Activated naive CD8-positive, alpha-beta T cell treated with anti-CD3 and anti-CD28 coated beads for 36 hours (primary cell): ENCODE measurements around the gene ADAMTS19. TPM values are rescaled to one million over a fixed set of nuclear protein-coding genes. Genes with fewer than 3 reads are reported as not detected.
"Not testable (repeated sequence)": the region's sequence is repeated elsewhere in the genome, so short reads cannot be mapped to it uniquely, and the experiment has no call there.

Experiments used
- DNase-seq: peaks from one replicate; pipeline ENCODE4 v3.0.0; 2021
- H3K27ac Mint-ChIP-seq: one replicate; pipeline ENCODE4 v1.8.0; 2022; ENCODE audit warnings: mild to moderate bottlenecking, moderate library complexity, mixed read lengths
- H3K27me3 Mint-ChIP-seq: one replicate; pipeline ENCODE4 v1.8.0; 2022; ENCODE audit warnings: mild to moderate bottlenecking, mixed read lengths
- H3K36me3 Mint-ChIP-seq: one replicate; pipeline ENCODE4 v1.8.0; 2021; ENCODE audit warnings: mild to moderate bottlenecking, mixed read lengths
- H3K4me1 Mint-ChIP-seq: one replicate; pipeline ENCODE4 v1.8.0; 2021; ENCODE audit warnings: mixed read lengths
- H3K4me3 Mint-ChIP-seq: one replicate; pipeline ENCODE4 v1.8.0; 2022; ENCODE audit warnings: mild to moderate bottlenecking, moderate library complexity, mixed read lengths
- H3K9me3 Mint-ChIP-seq: one replicate; pipeline ENCODE4 v1.8.0; 2022; ENCODE audit warnings: mixed read lengths
- total RNA-seq, 2 experiments: library from RNA; stranded (reverse); gene quantifications; one replicate each; pipeline ENCODE4 v1.2.3, GENCODE V29; 2021

The ADAMTS19 gene
- total RNA-seq, 2 experiments from 2014 or later: not detected

DNA sequence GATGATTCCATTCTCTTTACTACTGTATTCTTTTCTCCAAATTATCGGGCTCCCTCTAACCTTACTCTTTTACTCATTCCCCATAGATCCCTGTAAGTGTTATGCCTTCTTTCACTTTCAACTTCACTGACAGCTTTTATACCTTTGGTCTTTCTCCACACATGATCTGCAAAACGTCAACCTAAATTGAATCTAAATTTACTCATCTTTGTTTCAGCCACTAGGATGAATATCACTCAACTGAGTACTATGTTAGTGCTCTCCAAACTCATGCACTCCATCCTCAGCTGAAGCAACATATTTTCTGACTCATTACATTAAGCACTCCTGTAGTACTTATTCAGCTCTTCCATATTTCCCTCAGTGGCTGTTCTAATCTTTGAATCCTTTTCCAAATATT lies 133.4 kb downstream of the ADAMTS19 start:
- Mint-ChIP-seq H3K27me3 (no peaks in the 10 kb centered on the region), H3K4me1 (no peaks in the 10 kb centered on the region), H3K36me3 (no peaks in the 10 kb centered on the region), H3K4me3 (no peak overlapping the region), H3K9me3 (no peaks in the 10 kb centered on the region), H3K27ac (no peak overlapping the region)
- no peak for DNase-seq

- Mint-ChIP-seq H3K27ac (no peak overlapping the region), H3K36me3 (no peaks in the 10 kb centered on the region), H3K4me3 (no peak overlapping the region), H3K4me1 (no peaks in the 10 kb centered on the region), H3K27me3 (no peaks in the 10 kb centered on the region), H3K9me3 (no peaks in the 10 kb centered on the region)
- DNase-seq: no peak
Observed at GRCh38 chr5:129601576-129601975, 141.5 kb downstream of the ADAMTS19 start.

DNA sequence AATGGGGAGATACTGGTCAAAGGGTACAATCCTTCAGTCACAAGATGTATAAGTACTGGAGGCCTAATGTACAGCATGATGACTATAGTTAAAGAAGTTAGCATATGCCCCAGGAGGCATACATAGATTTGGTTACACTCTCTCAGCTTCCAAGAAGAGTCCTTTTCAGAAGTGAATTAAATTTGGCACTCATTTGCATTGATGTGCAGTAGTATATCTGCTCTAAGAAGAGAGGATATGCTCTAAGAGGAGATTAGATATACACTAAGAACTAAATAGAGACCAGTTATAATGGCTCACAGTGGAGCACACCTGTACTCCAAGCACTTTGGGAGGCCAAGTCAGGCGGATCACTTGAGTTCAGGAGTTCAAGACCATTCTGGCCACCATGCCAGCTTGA lies 148.3 kb downstream of the ADAMTS19 start:
- Mint-ChIP-seq H3K27ac (no peak overlapping the region), H3K9me3 (no peaks in the 10 kb centered on the region), H3K4me1 (no peaks in the 10 kb centered on the region), H3K36me3 (no peaks in the 10 kb centered on the region), H3K4me3 (no peak overlapping the region), H3K27me3 (no peaks in the 10 kb centered on the region)
- no peak for DNase-seq

DNA sequence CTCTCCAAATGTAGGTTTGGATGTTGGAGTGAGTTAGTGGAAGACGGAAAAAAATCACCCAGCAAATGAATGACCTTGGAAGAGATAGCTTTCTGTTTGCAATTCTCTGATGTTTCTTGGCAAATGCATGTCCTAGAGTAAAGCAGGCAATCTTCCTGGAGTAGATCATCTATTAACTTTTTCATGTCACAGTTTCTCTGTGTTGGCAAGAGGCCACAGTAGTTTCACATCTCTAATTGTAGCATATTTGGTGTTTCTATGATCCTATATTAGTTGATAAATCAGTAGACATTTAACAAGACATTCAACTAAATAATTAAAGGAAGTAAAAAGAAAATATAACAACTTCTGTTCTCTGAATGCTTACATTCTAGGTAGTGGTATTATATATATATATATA lies 149.6 kb downstream of the ADAMTS19 start:
- no peaks in the 10 kb centered on the region for H3K27me3 Mint-ChIP-seq
- no peaks in the 10 kb centered on the region for H3K36me3 Mint-ChIP-seq
- no peaks in the 10 kb centered on the region for H3K4me1 Mint-ChIP-seq
- no peaks in the 10 kb centered on the region for H3K9me3 Mint-ChIP-seq
- H3K4me3 Mint-ChIP-seq: no peak overlapping the region
- no peak for DNase-seq
- H3K27ac Mint-ChIP-seq: no peak overlapping the region

GRCh38 chr5:129616517-129616916 lies 156.4 kb downstream of the ADAMTS19 start:
- Mint-ChIP-seq H3K9me3 (no peaks in the 10 kb centered on the region), H3K27ac (no peak overlapping the region), H3K36me3 (no peaks in the 10 kb centered on the region), H3K4me3 (no peak overlapping the region), H3K27me3 (no peaks in the 10 kb centered on the region), H3K4me1 (no peaks in the 10 kb centered on the region)
- DNase-seq: no peak

DNA sequence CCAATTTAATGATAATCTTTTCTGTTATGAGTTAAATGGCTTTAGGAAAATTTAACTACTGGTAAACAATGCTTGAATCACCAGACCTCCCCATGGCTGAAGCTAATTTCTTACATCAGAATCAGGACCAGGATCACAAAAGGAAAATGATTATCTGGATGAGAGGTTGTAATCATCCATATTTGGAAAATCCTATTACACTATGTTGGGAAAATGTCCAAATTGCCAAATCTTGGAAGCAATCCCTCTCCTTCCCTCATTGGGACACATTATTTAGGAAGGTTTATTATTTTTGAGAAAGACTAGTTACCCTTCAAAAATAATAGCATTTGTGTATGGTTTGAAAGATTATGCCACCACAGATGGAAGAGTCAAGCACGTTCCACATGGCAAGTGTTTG lies 157.1 kb downstream of the ADAMTS19 start:
- no peak for DNase-seq
- Mint-ChIP-seq H3K4me1 (no peaks in the 10 kb centered on the region), H3K9me3 (no peaks in the 10 kb centered on the region), H3K4me3 (no peak overlapping the region), H3K27me3 (no peaks in the 10 kb centered on the region), H3K36me3 (no peaks in the 10 kb centered on the region), H3K27ac (no peak overlapping the region)

GRCh38 chr5:129619782-129620181 lies 159.7 kb downstream of the ADAMTS19 start:
- no peaks in the 10 kb centered on the region for H3K4me1 Mint-ChIP-seq
- no peak for DNase-seq
- no peaks in the 10 kb centered on the region for H3K27me3 Mint-ChIP-seq
- no peaks in the 10 kb centered on the region for H3K36me3 Mint-ChIP-seq
- H3K4me3 Mint-ChIP-seq: no peak overlapping the region
- no peak overlapping the region for H3K27ac Mint-ChIP-seq
- no peaks in the 10 kb centered on the region for H3K9me3 Mint-ChIP-seq

- H3K9me3 Mint-ChIP-seq: peaks cover 2% of the 10 kb centered on the region
- H3K4me1 Mint-ChIP-seq: no peaks in the 10 kb centered on the region
- no peak overlapping the region for H3K4me3 Mint-ChIP-seq
- H3K27ac Mint-ChIP-seq: no peak overlapping the region
- DNase-seq: no peak
- H3K36me3 Mint-ChIP-seq: no peaks in the 10 kb centered on the region
- no peaks in the 10 kb centered on the region for H3K27me3 Mint-ChIP-seq
Observed at GRCh38 chr5:129622531-129622930, 162.4 kb downstream of the ADAMTS19 start.

- Mint-ChIP-seq H3K4me3 (no peak overlapping the region), H3K27ac (no peak overlapping the region), H3K4me1 (no peaks in the 10 kb centered on the region), H3K36me3 (no peaks in the 10 kb centered on the region), H3K9me3 (peaks cover 9% of the 10 kb centered on the region), H3K27me3 (no peaks in the 10 kb centered on the region)
- no peak for DNase-seq
Observed at GRCh38 chr5:129629575-129629974, 169.5 kb downstream of the ADAMTS19 start.

GRCh38 chr5:129630101-129630500 lies 170.0 kb downstream of the ADAMTS19 start:
- Mint-ChIP-seq H3K4me1 (no peaks in the 10 kb centered on the region), H3K27me3 (no peaks in the 10 kb centered on the region), H3K9me3 (peaks cover 9% of the 10 kb centered on the region), H3K36me3 (no peaks in the 10 kb centered on the region), H3K27ac (no peak overlapping the region), H3K4me3 (no peak overlapping the region)
- DNase-seq: no peak

GRCh38 chr5:129631961-129632360 lies 171.9 kb downstream of the ADAMTS19 start:
- no peaks in the 10 kb centered on the region for H3K4me1 Mint-ChIP-seq
- DNase-seq: no peak
- H3K27ac Mint-ChIP-seq: no peak overlapping the region
- peaks cover 9% of the 10 kb centered on the region for H3K9me3 Mint-ChIP-seq
- H3K27me3 Mint-ChIP-seq: no peaks in the 10 kb centered on the region
- no peak overlapping the region for H3K4me3 Mint-ChIP-seq
- no peaks in the 10 kb centered on the region for H3K36me3 Mint-ChIP-seq

DNA sequence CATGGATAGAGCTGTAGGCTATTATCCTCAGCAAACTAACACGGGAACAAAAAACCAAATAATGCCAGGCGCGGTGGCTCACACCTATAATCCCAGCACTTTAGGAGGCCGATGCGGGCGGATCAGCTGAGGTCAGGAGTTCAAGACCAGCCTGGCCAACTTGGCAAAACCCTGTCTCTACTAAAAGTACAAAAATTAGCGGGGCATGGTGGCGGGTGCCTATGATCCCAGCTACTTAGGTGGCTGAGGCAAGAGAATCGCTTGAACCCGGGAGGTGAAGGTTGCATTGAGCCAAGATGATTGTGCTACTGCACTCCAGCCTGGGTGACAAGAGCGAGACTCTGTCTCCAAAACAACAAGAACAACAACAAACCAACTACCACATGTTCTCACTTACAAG lies 177.4 kb downstream of the ADAMTS19 start:
- not testable (repeated sequence) for H3K9me3 Mint-ChIP-seq, H3K27ac Mint-ChIP-seq, DNase-seq, H3K4me1 Mint-ChIP-seq, H3K27me3 Mint-ChIP-seq, H3K36me3 Mint-ChIP-seq, H3K4me3 Mint-ChIP-seq

DNA sequence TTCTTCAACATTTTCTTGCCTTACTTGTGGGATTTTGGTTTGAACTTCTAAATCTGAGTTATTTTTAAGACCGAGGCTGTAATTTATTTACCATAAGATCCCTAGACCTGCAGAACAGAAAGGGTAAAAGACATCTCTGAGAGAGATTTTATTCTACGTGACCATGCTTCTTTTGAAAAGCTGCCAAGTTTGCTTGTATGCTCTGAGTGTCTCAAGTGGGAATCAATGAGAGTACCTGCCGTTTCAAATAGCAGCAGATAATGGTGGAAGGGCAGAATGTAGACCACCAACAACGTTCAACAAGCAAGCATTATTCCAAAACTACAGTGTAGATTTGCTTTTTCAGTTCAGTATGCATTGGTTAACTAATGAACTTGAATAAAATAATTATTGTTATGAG lies 179.2 kb downstream of the ADAMTS19 start:
- Mint-ChIP-seq H3K36me3 (no peaks in the 10 kb centered on the region), H3K27ac (no peak overlapping the region), H3K9me3 (peaks cover 2% of the 10 kb centered on the region), H3K4me1 (no peaks in the 10 kb centered on the region), H3K4me3 (no peak overlapping the region), H3K27me3 (no peaks in the 10 kb centered on the region)
- DNase-seq: no peak

GRCh38 chr5:129652349-129653056 lies 192.4 kb downstream of the ADAMTS19 start:
- Mint-ChIP-seq H3K27ac (no peak overlapping the region), H3K27me3 (no peaks in the 10 kb centered on the region), H3K4me1 (no peaks in the 10 kb centered on the region), H3K36me3 (no peaks in the 10 kb centered on the region), H3K9me3 (no peaks in the 10 kb centered on the region), H3K4me3 (no peak overlapping the region)
- DNase-seq: no peak

GRCh38 chr5:129653057-129653375 lies 192.9 kb downstream of the ADAMTS19 start:
- DNase-seq: no peak
- H3K4me3 Mint-ChIP-seq: no peak overlapping the region
- no peaks in the 10 kb centered on the region for H3K27me3 Mint-ChIP-seq
- no peaks in the 10 kb centered on the region for H3K4me1 Mint-ChIP-seq
- no peak overlapping the region for H3K27ac Mint-ChIP-seq
- H3K9me3 Mint-ChIP-seq: no peaks in the 10 kb centered on the region
- H3K36me3 Mint-ChIP-seq: no peaks in the 10 kb centered on the region

DNA sequence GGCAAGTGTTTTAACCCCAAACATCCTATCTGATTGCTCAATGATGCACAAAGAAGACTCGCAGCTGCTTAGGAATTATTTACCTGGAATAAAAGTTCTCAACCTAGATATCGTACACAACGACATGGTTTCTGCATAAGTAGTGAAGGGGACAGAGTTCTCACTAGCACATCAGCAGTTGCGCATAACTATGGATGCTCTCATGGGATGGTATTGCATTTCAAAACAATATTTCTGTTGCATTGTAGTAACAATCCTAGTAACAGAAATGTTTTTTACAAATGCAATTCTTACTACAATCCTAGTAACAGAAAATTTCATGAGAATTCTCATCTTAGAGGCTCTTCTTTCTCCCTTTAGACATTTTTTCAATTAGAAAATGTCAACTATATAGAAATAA lies 193.3 kb downstream of the ADAMTS19 start:
- Mint-ChIP-seq H3K27ac (no peak overlapping the region), H3K4me1 (no peaks in the 10 kb centered on the region)

GRCh38 chr5:129656952-129657351 lies 196.9 kb downstream of the ADAMTS19 start:
- Mint-ChIP-seq H3K4me1 (no peaks in the 10 kb centered on the region), H3K27me3 (peaks cover 4% of the 10 kb centered on the region), H3K4me3 (no peak overlapping the region), H3K9me3 (no peaks in the 10 kb centered on the region), H3K27ac (no peak overlapping the region), H3K36me3 (no peaks in the 10 kb centered on the region)
- DNase-seq: no peak

More for the DNA sequence above, 193.3 kb downstream of the ADAMTS19 start:
- H3K27me3 Mint-ChIP-seq: no peaks in the 10 kb centered on the region
- H3K9me3 Mint-ChIP-seq: no peaks in the 10 kb centered on the region
- no peak overlapping the region for H3K4me3 Mint-ChIP-seq
- DNase-seq: no peak
- no peaks in the 10 kb centered on the region for H3K36me3 Mint-ChIP-seq
